Tongue (tissue), 2 donors: ENCODE results near the gene CLSTN2. TPM values are rescaled to one million over a fixed set of nuclear protein-coding genes. Genes with fewer than 3 reads are reported as not detected.

Experiments used
- DNase-seq: peaks from one replicate; pipeline ENCODE4 v3.0.0-alpha.2; 2015
- total RNA-seq: library from RNA; depleted of rRNA; stranded (reverse); fragments of >200 nt; gene quantifications from one replicate; pipeline ENCODE4 v1.2.3, GENCODE V29; 2014

The CLSTN2 gene
- total RNA-seq, 1 donor from 2014 or later, result 20.1 TPM

DNA sequence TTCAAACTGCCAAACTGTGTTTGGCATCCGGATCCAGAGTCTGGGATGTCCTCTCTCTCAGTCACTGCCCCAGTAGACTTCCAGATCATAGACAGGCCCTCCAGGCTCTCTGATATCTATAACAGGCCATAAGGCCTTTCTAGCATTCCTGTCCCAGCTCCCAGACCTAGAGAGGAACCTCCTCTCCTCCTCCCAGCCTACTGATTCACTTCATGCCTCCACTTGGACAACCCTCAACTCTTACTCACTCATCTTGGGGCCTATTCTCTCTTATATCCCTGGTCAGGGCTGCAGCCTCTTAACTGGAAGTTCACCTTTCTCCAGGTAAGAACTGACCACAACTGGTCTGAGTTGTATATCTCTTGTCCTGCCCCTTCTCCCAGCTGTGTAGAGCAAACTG lies 489.2 kb downstream of the CLSTN2 start:
- no peak for DNase-seq

DNA sequence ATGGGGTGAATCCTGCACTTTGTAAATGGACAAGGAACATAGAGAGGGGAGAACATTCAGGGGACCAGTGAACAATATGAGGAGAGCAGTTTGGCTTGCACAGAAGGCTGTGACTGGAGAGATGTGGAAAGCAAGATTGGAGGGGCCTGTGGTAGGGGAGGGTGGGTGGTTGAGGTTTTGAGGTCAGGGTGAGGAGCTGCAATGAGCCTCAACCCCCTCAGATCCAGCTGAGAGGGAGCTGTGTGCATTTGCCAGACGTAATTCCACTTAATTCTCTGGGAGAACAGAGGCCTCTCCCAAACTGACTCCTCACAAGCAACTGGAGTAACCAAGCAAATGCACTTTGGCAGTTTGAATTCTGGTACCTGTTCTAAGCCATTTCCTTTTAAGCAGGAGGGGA lies 489.7 kb downstream of the CLSTN2 start:
- no peak for DNase-seq

DNA sequence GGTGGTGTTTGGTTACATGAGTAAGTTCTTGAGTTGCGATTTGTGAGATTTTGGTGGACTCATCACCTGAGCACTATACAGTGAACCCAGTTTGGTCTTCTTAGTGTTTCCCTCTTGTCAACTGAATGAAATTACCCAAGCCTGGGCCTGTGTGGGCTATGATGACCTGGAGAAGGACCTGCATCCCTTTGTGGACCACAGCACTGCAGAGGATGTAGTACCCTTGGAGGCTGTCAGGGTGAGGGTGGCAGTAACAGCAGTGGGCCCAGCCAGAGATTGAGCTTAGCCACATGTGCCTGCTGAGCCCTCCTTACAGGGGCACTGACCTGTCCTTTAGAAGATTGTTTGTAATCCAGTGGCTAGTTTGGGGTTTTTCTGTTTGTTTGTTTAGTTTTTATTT lies 492.8 kb downstream of the CLSTN2 start:
- no peak for DNase-seq

DNA sequence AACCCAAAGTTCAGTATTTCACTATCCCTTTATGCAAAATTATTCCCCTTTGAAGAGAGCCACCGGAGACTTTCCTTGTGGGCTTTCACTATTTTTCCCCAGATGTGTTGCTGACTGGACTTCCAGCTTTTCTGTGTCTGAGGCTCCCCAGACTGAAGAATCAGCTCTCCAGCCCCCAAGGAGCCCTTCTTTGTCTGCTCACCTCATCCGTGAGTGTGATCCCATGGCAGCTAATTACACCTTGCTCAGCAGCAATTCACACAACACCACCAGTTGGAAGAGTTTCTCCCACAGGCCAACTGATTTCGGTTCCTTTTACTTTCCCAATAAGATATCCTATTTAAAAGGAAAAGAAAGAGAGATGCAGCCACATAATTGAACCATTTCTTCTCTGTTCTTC lies 493.4 kb downstream of the CLSTN2 start:
- DNase-seq, result no peak

DNA sequence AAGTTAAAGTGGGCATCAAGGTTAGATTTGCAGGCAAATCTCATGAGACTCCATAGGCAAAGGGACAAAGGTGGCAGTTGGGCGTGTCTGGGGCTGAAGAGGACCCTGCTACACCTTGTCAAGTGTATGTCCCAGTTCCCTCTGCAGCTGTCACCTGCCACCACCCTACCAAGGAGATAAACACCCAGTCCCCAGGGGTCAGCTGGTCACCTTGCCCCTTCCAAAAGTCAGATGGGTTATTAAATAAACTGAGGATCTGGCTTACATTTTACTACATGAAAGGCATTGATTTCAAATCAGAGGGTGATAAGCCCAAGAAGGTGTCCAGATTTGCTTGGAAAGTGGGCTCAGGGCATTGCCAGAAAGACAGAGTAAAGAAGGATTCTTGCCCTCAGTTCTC lies 494.8 kb downstream of the CLSTN2 start:
- no peak for DNase-seq

DNA sequence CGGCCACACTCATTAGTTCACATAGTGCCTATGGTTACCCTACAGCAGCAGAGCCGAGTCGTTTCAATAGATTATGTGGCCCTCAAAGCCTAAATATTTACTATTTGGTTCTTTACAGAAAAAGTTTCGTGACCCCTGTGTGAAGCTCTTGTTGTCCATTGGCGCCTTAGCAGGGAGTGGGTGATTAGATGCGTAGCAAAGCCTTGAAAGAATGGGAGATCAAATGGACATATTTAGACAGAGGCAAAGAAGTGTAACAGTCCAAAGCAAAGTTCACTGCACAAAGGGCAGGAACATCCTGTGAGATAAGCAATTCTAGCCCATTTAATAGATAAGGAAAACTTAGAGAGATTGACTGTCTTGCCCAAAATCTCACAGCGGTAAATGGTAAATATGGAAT lies 495.5 kb downstream of the CLSTN2 start:
- DNase-seq, result no peak

DNA sequence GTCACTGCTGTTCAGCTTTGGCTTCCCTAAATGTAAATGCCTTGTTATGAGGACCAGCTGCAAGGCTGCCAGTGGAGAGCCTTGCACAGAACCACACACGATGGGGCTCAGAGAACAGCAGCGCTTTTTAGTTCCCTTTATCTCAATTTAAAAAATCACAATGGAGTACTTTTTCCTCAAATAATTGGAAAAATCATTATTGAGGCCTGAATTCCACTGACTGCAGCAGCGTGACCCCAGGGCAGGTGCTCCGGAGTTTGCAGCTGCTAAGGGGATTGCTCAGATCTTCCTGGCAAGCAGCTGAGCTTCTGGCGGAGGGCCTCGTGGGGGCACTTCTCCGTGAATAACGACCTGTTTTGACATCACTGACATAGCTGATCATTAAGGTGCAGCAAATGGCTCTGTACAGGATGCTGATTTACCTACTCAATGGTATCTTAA lies 497.3 kb downstream of the CLSTN2 start:
- peak; percentile 84 for DNase-seq

DNA sequence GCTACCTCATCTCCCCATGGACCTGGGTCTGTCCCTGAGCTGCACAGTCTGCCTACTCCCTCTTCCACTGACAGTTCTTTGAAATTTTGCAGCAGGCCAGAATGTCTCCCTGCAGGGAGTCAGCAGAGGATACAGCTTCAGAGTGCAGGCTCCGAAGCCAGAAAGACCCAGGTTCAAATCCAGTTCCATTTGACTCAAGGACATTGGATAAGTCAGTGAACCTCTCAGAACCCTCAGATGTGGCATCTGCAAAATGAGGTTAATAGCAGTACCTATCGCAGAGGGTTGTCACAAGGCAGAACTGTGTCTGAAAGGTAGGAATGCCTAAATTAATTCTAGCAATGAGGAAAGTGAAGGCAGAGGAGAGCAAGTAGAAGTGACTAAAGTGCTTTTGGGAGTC lies 498.4 kb downstream of the CLSTN2 start:
- DNase-seq, result no peak

DNA sequence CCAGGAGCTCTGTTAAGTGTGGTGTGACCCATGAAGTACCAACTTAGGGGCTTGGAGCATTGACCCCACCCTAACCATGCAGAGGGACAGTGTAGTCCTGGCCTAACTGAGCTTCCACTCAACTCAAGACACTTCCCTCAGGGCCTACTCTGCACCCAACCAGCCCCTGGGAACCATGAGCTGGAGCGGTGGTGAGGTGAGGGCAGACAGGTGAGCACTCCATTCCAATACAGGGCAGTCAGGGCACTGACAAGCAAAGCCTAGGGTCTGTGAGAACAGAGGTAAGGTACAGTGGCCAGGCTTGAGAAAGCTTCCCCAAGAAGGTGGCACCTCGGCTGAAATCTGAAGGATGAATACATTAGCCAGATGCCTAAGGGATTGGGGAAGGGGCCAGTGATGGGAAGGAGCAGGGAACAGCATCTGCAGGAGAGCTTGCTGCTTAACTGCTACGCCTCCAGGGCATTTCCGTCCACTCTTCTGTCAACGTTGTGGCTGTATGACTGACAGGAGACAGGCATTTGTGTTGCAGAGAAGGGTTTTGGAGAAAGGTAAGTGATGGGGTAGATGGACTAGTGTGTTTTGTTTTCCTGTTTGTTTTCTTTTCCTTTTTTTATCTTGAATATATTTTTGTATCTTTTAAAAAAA lies 499.4 kb downstream of the CLSTN2 start:
- DNase-seq, result no peak

DNA sequence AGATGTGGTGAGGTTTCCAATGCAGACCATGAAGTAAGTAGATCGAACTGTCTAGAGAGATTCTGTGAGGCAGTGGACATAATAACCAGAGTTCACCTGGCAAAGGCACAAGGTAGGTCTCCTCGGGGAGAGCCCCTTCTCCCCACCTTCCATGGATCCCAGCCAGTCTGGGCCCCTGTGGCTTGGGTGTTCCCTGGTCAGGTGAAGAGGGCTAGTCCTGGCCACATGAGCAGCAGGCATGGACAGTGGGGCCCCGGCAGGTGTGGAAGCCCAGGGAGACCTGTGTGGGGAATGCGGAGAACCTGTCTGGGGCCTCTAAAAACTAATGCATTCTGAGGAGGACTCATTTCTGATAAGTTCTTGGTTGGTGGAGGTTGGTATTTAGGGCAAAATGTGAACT lies 501.4 kb downstream of the CLSTN2 start:
- no peak for DNase-seq

DNA sequence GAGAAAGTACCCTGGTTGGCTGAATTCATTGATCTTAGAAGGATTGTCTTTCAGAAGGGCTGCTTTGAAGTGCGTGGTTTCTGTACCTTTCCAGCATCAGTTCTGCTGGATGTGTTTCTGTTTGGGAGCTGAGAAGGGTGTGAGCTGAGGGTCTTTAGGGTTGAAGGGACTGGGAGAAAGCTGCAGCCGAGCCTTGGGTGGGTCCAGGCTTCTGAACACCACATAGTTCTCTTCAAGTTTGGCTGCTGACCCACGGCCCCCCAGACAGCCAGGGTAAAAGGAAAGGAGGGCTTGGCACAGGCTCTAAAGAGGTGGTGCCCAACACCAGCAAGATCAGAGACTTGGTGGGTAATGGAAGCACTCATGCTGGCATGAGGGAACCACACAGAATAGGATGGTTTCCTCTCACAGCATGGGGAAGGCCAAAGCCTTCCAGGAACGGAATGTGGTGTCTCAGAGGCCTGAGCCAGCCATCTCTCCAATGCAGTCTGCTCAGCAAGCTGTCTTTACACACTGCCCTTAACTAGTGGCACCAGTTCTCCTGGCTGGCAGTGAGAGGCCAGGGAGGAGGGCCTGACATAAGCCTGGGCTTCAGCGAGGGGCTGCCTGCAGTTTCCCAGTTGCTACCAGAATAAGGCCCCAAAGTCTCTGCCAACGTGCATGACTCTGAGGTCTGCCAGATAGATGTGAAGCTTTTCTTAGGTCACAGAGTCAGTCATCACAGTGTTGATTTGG lies 503.9 kb downstream of the CLSTN2 start:
- no peak for DNase-seq

DNA sequence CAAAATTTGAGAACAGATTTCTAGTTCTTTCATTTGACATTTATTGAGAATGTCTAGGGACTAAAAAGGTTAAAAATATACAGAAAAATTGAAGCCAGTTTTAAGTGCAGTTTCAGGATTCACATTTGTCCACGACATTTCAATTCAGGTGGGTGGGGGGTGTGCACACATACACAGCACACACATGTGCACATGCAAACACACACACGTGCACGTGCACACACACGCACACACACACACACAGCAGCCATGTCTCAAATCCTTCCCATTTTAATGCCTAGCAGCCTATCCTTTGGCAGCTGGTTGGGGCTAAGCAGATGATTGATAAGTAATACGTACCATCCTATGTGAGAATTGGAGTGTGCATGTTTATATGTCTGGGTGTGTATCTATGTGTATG lies 504.5 kb downstream of the CLSTN2 start:
- no peak for DNase-seq

DNA sequence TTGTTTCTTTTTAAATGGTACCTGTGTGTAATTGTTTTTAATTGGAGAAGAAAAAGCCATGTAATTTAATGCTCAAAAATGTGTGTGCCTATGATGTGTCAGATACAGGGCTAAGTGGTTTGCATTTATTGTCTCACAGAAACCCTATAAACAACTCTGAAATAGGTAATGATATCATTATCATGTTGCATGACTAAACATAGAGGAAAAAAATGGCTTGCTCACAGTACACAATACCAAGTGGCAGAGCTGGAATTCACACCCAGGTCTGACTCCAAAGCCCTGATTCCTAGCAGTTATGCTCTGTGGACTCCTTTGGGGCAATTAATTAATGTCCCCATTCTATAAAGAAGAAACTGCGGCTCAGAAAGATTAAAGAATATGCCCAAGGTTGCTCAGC lies 505.5 kb downstream of the CLSTN2 start:
- DNase-seq, result no peak

DNA sequence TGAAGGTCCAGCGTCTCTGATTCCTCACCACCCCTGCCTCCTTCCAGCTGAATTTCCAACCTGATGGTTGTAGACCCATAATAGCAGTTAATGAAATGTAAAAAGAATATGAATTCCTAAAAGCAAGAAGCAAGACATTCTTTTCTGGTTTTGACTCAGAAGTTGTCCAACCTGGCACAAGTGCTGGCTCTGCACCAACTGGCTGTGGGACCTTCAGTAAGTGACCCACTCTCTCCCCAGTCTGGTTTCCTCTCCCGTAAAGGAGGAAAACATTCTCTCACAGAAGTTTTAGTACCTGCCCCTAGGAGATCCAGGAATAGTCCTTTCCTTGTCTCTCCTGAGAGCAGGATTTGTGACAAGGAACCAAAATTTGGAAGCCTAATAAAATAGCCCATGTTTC lies 506.0 kb downstream of the CLSTN2 start:
- DNase-seq, result no peak

DNA sequence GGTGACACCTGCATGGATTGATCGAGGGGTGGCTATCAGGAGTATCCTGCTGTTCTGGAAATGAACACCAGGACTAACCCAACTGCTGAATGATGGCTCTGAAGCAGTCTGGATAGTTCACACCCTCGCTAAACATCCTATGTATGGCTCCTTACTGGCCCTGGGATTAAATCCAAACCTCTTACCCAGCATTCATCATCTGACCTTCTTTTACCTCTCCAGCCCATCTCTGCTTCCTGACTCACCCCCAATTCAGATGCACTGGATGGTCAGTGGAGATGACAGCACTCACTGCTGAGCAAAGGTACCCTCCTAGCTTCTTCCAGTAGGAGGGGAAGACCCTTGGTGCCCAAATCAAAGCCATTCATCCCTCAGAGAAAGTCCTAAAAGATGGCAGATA lies 507.6 kb downstream of the CLSTN2 start:
- no peak for DNase-seq

DNA sequence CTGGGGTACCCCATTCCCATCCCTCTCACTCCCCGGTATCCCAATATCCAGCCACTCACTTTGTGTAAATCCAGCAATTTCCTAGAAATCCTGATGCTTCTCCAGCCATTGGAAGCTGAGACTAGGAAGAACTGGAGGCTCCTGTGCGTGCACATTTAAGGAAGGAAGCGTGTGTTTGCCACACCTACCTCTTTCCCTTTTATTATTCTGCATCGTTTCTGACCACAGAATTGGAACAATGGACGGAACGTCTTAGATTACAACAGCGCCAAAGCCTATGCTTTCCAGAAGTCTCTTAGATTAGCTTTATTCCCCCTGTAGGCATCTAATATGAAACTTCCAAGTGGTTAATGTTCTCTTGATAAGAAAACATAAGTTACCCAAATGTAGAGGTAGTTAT lies 508.1 kb downstream of the CLSTN2 start:
- DNase-seq, result no peak

DNA sequence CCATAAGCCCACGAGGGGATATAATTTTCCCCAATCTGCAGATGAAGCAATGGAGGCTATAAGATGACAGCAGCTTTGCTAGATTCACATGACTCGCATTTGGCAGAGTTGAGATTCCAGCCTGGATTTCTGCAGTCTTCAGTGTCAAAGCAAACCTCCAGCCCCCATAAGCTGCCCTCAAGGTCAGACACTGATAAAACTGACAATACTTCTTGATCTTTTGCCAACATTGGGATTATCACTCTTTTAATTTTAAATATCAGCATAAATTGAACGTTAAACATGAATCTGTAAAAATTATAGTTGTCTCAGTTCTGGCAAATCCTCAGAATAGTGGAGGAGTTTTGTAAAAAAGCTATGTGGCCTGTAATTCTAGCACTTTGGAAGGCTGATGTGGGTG lies 508.8 kb downstream of the CLSTN2 start:
- no peak for DNase-seq

DNA sequence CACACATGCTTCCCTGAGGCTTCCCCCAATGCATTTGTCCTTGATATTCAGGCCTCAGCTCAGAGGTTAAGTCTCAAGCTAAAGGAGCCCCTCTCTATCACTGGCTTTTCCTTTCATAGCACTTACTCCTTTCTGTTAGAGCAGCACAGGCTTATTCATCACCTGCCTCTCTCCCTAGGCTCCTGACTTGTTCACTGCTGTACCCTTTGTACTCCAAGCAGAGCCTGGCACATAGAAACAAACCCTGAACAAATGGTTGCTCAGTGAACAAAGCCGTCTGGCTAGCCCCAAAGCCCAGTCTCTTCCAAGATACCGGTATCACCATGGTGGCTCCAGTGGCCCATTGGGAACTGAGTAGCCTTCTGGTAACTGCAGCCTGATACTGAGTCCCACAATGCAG lies 511.7 kb downstream of the CLSTN2 start:
- no peak for DNase-seq

DNA sequence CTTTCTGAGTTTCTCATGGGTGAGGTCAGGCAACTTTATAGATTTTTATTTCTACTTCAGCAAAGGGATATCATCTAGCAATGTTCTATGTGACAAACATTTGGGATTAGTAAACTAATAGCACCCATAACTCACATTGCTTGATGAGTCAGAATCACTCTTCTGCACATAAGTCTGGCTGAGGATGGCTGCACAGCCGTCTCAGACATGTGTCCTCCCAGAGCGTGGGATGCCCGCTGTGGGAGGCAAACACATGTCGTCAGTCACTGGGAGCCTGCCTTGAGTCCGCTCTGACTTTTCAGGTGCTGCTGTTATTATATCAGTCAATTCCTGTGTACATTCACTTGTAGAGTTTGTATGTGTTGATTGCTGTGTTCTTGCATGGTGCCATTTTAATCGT lies 512.2 kb downstream of the CLSTN2 start:
- DNase-seq, result no peak

DNA sequence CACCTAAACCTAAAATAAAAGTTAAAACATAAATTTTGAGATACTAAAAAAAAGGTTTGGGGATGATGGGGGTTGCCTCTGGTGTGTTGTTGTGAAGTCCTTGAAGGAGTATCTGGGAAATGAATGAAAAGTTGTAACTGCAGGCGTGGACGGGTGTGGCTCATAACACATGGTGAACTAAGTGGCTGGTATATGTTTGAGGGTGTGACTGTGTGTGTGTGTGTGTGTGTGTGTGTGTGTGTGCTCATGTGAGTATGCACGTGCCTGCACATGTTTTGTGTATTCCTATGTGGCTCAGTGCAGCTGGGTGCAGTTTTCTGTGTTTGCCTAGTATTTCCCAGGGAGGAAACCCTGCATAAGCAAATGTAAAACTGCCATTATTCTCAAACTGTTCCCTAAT lies 513.0 kb downstream of the CLSTN2 start:
- peak; percentile 38 for DNase-seq

DNA sequence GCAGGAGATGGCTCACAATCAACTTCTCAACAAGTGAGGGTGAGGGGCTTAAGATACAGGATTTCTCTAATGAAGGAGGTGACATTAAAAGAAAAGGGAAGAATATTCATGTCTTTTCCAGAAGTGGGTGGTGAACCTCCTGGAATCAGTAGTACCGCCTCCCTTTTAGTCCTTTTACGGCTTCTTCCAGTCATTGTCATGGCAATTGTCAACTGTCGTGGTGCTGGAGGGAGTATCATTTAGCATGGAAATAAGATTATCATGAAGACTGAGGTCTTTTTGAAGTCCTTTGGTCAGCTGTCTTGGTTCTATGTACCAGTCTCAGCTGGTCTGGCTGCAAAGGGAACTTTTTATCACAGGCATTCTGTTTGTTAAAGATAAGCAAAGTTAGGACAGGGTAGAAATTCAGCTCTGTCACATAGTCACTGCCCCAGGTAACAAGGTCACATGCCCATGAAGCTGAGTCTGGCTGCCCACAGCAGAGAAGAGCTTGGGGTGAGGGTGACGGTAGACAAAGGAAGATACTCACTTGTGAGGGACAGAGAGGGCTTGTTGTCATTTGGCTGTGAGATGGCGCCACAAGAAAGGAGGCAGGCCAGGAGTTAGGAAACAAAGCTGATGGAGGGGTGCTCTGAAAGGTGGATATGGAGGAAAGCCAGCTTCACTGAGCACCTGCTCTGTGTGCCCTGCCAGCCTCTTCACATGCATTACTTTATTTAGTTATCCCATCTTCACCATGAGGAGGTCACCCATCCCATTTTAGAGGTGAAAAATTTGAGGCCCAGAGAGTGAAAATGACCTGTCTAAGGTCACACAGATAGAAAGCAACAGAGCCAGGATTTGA lies 514.6 kb downstream of the CLSTN2 start:
- DNase-seq, result peak; percentile 36

DNA sequence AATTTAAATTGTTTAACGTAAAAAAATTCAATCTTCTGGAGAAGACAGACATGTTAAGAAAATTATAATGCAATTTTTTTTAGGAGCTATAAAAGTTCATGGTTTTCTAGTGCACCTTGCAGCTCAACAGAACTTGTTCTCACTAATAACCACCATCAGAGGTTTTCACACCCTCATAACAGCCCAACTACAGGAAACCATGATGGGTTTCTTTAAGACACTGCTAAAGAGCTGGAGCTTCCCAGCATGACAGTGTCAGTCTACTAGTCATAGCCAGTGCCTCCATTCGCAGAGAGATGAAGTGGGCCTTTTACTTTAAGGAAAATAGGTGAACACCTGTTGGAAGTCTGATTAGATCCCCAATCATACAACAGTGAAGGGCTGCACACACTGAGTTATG lies 518.8 kb downstream of the CLSTN2 start:
- DNase-seq, result no peak

DNA sequence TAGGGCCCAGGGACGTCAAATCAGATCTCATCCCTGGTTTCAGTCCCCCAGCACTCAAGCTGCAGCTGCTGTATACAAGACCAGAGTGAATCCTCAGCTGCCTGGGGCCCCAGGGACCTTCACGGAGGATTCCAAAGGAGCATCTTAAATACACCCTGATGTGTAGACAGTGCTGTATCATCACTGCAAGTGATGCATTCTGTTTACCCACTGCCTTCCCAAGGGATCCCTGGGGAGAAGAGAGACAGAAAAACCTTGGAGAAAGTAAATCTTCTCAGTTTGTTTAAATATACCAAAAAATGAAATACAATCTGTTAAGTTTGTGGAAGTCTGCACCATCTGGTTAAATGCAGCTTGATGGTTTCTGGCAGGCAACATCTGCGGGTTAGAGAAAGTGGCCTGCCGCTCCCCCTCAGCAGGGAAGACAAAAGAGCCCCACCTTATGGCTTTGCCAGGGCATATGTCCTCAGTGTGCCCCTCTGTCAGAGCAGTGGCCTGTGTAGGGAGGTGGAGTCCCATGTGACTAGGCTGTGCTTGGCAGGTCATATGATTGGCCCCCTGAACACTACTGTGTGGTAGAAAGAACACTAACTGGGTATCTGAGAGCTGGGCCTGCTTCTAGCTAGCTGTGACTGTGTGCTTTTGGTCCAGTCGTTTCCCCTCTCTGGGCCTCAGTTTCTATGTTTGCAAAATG lies 520.7 kb downstream of the CLSTN2 start:
- DNase-seq, result peak; percentile 82
